Measurements from ENCODE around the gene TNFRSF1B.

TNFRSF1B gene

DNA sequence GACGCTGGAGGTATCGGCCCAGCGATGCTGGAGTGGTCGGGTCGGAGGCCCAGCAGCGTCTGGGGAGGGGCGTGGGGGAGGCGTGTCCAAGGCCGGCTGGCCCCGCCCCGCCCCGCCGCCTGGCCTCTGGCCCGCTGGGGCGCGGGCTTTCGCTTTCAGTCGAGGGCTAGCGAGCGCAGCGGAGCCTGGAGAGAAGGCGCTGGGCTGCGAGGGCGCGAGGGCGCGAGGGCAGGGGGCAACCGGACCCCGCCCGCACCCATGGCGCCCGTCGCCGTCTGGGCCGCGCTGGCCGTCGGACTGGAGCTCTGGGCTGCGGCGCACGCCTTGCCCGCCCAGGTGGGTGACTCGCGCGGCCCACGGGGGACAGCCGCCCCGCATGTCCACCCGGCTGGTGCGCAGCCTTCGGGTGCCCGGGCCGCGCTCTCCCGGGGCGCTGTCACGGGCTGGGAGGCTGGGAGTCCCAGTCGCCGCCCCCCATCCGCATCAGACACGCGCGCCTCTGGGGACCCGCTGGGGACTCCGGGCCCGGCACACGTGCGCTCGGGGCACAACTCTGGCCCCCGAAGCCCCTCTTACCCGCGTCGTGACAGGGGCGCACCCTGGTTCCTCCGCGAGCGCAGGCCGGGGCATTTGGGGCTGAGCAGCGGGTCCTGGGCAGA is at the start of gene TNFRSF1B:
Gene TNFRSF1B (plus strand): TSS at position 158 of the 659 bp plus-strand sequence. CDS start 101 bp downstream, at position 259.
- DNase-seq, result peak; percentile 21

DNA sequence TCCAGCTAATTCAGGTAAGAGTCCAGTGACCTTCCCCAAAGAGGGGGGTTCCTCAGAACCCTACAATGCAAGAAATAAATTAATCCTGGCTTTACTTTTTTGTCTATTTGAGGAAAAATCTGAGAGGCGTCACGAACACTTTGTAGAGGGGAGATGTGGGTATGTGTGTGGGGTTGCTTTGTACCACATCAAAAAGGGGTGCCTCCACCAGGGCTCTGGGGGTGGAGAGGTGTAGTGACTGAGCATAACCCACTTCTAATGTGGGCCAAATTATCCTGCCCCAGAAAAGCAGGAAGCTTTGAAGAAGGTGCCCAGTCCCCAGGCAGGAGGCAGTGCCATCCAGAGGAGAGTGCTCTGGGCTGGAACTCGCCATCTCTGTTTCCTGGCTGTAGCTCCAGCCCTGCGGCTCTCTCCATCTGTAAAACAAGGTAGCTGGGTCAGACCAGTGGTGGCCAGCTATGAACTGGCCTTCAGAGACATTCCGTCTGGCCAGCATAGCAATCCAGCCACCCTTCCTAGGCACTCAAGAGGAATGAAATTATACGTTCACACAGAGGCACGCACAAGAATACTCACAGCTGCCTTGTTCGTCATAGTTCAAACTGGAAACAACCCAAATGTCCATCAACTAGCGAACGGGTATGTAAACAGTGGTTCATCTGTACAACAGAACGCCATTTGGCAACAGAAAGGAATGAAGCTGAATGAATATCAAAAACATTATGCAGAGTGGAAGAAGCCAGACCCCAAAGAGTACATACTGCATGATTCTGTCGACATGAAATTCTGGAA is 45.4 kb upstream of the TNFRSF1B start:
- DNase-seq, result no peak

DNA sequence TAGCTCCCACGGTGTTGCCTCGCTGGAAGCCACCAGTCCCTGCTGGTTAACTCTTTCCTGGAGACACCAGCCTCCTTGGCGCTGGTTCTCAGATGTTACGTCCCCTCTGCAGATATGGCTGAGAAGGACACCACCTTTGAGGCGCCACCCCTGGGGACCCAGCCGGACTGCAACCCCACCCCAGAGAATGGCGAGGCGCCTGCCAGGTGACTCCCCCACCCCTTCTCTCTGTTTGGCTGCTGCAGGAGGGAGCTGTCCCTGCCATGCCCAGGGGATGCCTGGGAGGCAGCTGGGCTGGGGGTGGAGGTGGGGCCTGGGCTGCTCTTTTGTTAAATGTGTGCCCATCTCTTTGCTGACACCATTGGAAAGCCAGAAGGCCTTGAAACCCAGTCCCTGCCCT is 43.6 kb upstream of the TNFRSF1B start:
- no peak for DNase-seq

DNA sequence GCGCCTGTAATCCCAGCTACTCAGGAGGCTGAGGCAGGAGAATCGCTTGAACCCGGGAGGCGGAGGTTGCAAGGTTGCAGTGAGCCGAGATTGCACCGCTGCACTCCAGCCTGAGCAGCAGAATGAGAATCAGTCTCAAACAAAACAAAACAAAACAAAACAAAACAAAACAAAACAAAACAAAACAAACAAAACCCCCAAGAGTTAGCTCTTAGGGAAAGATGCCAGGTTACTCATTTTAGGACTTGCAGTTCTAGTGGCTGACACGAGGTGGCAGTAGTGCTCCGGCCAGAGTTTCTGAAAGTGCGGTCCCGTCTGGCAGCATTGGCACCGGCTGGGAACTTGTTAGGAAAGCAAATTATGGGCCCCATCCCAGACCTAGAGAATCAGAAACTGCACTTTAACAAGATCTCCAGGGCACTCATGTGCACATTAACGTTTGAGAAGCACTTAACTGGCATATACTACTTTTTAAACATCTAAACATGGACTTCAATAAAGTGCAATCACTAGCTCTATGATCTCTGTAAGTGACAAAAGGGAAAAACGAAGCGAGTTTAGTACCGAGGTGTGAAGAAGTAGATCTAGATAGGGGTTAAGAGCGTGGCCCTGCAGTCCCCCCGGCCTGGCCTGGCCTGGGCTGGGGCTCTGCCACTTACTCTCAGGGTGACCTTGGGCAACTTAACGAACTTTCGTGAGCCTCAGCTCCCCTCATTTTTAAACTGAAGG is 41.9 kb upstream of the TNFRSF1B start:
- peak; percentile 14 for DNase-seq

DNA sequence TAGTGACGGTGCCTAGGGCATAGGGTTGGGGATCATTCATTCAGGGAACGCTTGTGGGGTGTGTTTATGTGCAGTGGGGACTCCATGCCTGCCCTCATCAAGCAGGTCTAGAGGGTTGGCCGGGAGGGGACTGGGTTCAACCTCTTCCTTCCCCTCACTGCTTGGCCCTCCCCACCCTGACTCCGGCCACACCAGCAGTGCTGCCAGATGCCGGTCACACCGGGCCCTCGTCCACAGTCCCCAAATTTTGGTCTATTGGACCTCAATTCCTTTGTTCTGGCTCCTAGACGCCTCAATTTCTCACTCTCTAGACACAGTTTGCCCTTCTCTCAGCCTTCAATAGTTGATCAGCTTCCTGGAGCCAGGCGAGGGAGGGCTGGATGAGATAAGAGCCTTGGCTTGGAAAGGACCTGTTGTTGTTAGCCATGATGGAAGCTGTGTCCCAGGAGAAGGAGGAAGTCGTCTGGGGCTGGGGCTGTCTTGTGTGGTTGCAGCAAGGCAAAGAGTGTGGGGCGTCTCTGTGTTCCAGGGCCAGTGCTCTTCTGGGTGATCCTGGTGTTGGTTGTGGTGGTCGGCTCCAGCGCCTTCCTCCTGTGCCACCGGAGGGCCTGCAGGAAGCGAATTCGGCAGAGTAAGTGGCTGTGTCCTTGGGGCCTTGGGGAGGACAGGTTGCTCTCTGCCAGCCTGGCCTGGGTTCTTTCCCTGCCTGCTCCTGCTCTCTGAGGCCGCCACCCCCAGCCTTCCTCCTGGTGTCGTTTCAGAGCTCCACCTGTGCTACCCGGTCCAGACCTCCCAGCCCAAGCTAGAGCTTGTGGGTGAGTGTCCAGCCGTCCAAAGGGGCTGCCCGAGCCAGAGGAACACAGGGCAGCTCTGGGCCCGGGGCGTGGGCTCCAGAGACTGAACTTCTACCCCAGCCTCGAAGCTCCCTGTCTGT is 41.1 kb upstream of the TNFRSF1B start:
- no peak for DNase-seq

DNA sequence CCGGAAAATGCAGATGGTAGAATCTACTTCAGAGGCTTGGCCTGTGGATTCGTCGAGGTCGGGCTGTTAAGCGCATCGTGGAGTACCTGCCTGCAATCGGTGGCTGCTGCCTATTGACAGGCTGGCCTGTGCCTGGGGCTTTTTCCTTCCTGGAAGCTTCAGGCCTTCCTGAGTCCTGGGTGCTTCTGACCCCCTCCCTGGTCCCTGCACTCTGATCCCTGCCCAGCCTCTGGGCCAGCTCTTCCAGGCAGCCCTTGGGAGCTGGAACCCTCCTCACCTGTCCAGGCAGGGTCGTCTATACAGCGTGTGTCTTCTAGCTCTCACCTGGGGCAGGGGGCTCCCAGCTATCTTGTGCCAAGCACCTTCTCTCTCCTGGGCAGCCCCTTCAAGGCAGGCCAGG is 40.0 kb upstream of the TNFRSF1B start:
- no peak for DNase-seq

DNA sequence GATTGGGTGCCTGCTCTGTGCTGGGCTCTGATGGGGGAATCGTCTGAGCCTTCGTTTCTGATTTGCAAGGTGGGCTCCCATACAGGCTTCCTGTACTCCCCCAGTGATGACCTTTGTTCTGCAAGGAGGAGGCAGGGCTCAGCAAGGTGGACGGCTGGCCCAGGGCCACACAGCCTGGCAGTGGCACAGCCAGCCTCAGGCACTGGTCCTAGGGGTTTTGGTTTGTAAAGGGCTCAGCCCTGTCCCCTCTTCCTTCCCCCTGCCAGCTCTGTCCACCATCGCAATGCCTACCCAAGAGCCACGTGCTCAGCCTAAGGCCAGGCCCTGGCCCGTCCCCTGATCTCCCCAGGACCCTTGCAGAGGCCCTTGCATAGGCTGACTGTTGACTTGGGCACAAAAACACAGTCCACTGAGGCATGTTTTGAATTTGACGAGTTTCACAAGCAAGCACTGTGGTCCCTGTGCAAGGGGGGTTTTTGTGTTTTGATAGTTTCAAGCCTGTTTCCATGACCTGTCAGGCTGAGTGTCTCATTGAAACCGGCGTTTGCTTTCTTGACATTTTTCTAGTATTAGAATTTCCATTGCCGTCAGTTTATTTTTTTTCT is 39.5 kb upstream of the TNFRSF1B start:
- no peak for DNase-seq

DNA sequence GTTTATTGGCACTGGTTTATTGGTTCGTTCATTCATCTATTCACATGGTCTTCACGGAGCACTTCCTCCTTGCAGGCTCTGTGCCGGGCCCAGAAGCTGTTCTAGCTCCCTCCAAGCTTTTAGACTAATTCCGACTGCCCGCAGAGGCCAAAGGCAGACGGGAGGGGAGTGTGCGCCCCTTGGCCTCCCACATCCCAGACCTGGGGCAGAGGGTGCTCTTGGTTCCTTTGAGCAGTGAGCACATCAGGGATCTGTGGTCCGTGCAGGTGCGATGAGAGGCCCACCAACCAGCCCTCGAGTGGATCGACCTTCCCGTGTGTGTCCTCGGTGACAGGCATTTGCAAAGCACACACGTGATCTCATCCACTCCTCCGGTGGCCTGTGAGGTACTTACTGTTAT is 38.7 kb upstream of the TNFRSF1B start:
- DNase-seq, result no peak

DNA sequence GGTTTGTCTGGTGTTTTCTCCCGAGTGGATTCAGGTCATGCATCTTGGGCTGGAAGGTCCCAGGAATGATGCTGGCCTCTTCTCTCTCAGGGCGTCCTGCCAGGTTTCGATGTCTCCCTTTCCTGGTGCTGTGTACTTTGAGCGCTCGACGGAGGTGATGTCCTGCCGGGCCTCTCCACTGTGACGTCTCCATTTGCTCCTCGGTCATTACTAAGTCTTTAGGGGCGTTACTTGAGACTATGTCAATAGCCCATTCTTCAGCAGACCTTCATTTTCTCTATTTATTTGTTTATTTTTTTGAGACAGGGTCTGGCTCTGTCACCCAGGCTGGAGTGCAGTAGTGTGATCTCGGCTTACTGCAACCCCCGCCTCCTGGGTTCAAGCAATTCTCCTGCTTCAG is 37.2 kb upstream of the TNFRSF1B start:
- DNase-seq, result peak; percentile 7

DNA sequence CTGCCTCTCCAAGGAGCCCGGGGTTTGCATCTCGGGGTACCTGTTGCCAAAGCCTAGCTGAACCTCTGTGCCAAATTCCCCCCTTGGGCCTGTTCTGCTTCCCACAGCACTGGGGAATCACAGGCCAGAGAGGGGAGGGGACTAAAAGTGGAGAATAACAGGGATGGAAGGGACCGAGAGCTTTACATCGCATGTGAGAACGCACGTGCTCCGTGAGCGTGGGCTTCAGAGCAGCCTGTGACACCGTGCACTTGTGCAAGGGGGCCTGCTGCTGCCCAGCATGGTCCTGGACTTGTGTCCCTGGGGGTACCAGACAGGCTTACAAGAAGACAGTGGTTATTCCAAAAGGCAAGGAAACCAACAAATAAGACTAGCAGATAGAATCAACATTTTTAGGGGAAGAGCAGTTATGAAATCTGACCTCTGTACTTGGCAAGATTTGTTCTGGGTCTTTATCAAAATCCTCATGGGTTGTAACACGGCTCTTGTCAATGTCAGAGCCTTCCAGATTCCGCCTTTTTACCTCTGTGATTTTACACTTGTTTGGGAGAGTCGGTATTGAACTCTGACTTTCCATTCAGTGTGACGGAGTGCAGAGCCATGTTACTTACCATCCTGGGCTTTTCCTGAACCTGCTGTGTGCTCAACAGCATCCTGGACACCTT is 36.2 kb upstream of the TNFRSF1B start:
- no peak for DNase-seq

DNA sequence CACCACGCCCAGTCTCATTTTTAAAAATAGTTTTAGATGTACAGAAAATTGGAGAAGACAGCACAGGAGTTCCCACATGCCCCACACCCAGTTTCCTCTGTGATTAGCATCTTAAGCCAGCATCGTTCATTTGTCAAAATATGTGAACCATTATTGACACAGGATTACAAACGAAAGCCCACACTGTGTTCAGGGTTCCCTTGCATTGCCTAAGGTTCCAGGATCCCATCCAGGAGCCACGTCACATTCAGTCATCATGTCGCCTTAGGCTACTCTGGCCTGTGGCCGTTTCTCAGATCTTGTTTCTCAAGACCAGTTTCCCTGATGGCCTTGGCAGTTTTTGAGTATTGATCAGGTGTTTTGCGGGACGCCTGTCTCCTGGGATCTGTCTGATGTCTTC is 34.7 kb upstream of the TNFRSF1B start:
- no peak for DNase-seq

DNA sequence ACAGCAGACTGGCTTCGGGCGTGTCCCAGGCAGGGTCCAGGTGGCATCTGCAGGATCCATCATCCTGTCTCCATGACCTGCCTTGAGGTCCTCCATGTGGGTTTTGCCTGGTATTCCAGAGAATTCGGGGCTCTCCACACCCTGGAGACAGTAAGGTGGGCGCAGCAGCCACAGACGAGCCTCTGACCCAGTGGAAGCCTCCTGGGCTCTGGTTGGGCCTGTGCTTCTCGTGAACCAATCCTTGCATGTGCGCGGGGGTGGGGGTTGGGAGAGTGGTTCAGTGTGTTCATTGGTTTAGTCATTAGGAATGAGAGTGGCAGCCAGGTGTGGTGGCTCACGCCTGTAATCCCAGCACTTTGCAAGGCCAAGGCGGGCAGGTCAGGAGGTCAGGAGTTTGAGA is 32.1 kb upstream of the TNFRSF1B start:
- no peak for DNase-seq

DNA sequence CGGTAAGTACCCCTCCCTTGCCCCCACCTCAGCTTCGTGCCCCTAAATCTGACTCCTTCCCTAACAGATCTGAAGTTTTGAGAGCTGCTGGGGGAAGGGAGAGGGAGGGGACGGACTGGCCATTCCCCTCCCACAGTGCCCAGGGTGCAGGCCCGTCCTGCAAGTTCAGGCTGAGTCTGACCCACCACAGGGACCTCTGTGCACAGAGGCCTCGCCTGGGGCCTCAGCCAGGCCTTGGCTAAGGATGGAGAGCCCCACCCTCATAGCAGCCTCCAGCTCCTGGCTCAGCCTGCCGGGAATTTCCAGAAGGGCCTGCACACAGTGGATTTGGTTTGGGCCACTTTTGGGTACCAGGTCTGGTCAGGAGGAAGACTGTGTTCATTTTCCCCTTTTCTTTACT is 31.2 kb upstream of the TNFRSF1B start:
- no peak for DNase-seq

DNA sequence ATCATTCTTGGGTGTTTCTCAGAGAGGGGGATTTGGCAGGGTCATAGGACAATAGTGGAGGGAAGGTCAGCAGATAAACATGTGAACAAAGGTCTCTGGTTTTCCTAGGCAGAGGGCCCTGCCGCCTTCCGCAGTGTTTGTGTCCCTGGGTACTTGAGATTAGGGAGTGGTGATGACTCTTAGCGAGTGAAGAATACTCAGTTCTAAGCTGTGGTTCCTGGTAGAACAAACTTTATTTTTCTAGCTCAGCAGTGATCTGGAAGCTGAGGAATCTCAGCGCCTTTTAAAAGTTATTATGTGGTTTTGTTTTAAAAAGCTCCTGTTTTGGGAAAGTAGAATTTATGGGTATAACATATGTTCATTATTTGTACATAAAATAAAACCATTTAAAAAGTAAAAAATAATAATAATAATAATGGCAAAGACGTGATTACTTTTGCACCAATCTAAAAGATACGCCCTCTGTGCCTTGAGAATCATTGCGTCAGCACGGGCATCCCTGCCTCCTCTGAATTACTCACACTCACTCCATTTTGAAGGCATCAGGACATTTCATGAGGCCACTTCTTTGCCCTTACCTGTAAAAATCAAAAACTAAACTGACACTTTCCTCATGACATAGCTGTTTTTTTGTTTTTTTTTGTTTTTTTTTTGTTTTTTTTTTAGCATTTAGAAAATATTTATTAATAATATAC is 29.7 kb upstream of the TNFRSF1B start:
- no peak for DNase-seq

DNA sequence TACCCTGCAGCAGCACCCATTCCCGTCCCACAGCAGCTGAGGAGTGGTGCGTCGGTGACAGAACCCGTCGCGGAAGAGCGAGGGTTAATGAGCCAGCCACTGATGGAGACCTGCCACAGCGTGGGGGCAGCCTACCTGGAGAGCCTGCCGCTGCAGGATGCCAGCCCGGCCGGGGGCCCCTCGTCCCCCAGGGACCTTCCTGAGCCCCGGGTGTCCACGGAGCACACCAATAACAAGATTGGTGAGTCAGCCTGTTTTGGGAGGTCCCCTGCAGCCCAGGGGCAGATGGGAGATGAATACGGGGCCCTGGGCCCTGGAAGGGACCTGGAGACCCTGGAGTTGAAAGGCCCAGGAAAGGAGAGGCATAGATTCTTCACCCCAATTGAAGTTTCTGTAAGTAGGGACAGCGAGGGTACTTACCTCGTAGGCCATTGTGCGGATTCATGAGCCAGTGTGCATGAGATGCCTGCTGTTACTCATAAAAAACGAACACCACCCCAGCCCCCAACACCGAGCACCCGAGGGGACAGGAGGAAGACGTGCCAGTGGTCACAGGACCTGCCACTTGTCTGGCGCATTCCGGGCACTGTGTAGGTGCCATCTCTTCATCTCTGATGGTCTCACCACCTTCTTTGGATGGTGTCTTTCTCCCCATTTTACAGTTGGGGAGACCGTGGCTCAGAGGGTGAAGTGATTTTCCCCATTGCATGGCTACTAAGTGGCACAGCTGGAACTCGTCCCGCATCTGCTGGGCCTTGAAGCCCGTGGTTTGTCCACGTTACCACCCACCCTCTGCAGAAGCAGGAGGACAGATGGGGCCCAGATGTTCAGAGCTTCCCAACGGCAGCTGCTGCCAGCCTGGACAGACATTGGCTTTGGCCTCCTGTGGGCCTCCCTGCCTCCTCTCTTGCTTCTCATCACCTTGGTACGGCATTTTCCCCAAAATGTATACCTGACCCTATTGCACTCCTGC is 28.3 kb upstream of the TNFRSF1B start:
- no peak for DNase-seq

DNA sequence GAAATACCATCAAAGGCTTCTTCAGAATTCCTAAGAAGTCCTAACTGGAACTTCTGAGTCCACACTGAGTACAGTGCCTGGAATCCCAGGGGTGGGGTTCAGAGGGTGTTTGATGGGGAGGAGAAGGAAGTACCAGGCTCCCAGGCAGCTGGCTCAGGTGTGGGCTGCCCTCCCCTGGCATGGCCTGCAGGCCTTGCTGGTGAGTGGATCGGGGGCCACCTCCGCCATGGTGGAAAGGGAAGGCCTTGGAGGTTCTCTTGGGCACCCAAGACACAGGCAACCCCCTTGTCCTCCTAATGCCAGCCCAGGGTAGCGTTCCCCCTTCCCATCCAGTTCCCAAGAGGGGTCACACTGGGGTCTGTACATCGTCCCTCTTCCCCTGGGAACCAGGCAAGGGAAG is 26.8 kb upstream of the TNFRSF1B start:
- no peak for DNase-seq

DNA sequence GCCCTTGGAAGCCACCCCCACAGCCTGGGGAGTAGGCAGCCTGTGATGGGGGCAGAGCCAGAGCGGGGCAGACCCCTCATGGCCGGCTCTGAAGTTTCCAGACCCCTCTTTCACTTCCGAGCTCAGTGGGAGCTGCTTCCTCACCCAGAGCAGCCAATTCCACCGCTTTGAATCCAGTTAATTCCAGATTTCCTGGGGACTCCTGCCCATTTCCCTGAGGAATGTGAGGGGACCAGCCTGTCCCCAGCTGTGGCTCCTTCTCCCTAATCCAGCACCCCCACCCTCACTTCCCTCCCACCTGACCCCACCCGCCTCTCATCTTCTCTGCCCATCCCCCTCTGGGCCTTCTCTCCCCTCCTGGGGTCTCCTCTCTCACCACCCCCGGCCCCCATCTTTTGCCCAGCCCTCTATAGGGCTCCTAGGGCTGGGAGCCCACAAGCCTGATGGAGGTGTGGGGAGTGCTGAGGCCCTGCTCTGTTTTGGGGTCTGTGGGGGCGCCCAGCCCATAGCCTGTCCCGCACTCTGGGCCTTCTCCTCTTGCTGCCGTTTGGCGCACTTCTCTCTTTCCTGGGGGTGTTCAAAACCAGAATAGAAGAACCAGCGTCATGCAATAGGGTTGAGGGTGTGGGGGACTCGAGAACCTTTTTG is 26.2 kb upstream of the TNFRSF1B start:
- no peak for DNase-seq

DNA sequence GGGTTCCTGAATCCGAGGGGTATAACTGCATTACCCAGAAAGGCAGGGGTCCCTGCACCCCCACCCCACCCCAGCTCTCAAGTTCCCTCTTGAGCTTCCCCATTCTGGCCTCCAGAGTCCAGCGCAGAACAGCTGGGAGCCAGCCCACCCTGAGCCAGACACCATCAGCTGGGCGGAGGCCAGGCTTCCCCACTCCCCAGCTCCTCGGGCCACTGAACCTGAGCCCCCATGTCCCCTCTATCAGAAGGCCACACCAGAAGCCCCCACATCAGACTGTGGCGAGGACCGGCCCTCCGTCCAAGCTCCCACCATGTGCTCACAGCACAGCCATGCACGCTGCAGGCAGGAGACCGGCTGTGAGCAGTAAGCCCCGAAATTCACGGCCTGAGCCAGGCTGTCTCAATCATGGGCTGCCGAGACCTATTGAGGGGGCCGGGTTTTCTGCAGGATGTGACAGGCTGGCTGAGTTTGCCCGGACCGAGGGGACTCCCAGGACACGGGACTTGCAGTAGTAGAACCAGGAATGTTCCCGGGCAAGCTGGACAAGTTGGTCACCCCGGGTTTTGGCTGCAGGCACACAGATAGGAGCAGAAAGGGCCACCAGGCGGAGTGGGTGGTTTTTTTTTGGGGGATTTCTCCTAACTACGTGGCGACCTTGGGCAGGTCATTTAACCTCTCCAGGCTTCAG is 25.5 kb upstream of the TNFRSF1B start:
- DNase-seq, result no peak

All from NCI-H146 (cell line).